ENCODE data around the gene MAT2A. TPM values are rescaled to one million over a fixed set of nuclear protein-coding genes. Genes with fewer than 3 reads are reported as not detected.

MAT2A gene
- polyA plus RNA-seq, 1 donor (not counting 4 experiments of a cell fraction or from before 2014, with no cell fraction given), result 353 TPM

DNA sequence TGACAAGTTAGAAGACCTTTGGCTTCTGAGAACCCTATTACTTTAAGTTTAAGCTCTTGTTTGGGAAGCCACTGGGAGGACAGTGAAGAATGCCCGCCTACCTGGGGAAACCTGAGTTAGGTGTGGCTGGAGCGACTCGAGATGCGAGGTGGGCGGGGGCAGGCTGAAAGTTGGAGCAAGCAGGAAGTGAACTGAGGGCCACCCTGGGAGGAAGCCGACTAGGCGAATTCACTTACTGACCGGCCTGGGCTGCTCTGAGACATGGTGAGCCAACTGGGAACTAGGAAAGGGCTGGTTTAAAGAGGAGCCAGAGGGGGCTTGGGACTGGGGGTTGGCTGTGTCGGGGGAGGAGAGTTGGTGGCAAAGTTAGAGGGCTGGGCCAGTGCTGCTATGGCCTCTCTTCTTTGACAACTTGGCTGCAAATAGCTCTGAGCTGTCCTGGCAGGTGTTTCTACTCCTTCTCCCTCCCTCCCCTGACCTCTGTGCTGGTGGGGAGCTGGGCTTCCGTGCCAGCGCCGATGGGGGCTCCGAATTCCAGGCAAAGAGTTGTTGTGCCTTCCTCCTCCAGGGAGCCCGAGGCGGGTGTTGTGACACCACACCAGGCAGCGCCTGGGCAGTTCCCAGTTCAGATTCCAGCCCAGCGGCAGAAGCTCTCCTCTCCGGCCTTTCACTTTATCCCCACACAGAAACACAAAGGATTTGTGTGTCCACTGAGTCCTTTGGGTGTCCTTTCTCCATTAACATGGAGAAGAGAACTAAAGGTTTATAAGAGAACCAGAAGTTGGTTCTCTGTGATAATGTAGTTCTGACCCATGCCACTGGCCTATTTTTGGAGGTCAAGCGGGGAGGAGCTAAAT lies 38.6 kb downstream of the MAT2A start, which contains the start of gene VAMP8:
TSS of gene VAMP8 (plus strand) at position 201 of the 857 bp plus-strand sequence. CDS start at position 262, 61 bp downstream.
- Histone ChIP-seq H3K4me2 (ENCODE audit: control insufficient read depth, extremely low read depth, insufficient read depth, low read depth, low read length) (peak within 1 kb of the TSS; percentile 99), H3K9me3 (ENCODE audit: control insufficient read depth, low read depth, low read length) (no peaks in the 10 kb centered on the region), H3K27ac (ENCODE audit: control insufficient read depth, insufficient read depth, low read length) (peak within 1 kb of the TSS; percentile 64), H3K4me3 (ENCODE audit: control insufficient read depth in 2 of 3, extremely low read depth in 1 of 3, insufficient read depth in 2 of 3, low read depth in 1 of 3, low read length in 3 of 3) (peak within 1 kb of the TSS; percentile 74 to 94 (median 94)), H3K9ac (ENCODE audit: control insufficient read depth, extremely low read depth, insufficient read depth, low read length) (peak within 1 kb of the TSS; percentile 74), H3K79me2 (ENCODE audit: control insufficient read depth, insufficient read depth, low read length) (peaks cover 20% of the 10 kb centered on the region), H4K20me1 (ENCODE audit: control insufficient read depth, extremely low read depth, insufficient read depth, low read length) (no peaks in the 10 kb centered on the region), H3K4me1 (ENCODE audit: control insufficient read depth, extremely low read depth, insufficient read depth, low read length) (peaks cover 23% of the 10 kb centered on the region), H3K9me1 (ENCODE audit: control insufficient read depth, extremely low read depth, insufficient read depth, low read length) (no peaks in the 10 kb centered on the region), H2AFZ (ENCODE audit: control insufficient read depth, low read length) (peak within 1 kb of the TSS; percentile 64), H3K36me3 (ENCODE audit: control insufficient read depth in 2 of 2, extremely low read depth in 1 of 2, insufficient read depth in 2 of 2, low read length in 2 of 2) (peaks cover 15 to 24% of the 10 kb centered on the region in 2 experiments), H3K27me3 (ENCODE audit: control insufficient read depth, extremely low read depth, insufficient read depth, low read length) (no peaks in the 10 kb centered on the region)
- FAIRE-seq (peak; percentile 66), DNase-seq (ENCODE audit: low read depth, low spot score) (peak; percentile 62)
- TF ChIP-seq, protein P1, sequence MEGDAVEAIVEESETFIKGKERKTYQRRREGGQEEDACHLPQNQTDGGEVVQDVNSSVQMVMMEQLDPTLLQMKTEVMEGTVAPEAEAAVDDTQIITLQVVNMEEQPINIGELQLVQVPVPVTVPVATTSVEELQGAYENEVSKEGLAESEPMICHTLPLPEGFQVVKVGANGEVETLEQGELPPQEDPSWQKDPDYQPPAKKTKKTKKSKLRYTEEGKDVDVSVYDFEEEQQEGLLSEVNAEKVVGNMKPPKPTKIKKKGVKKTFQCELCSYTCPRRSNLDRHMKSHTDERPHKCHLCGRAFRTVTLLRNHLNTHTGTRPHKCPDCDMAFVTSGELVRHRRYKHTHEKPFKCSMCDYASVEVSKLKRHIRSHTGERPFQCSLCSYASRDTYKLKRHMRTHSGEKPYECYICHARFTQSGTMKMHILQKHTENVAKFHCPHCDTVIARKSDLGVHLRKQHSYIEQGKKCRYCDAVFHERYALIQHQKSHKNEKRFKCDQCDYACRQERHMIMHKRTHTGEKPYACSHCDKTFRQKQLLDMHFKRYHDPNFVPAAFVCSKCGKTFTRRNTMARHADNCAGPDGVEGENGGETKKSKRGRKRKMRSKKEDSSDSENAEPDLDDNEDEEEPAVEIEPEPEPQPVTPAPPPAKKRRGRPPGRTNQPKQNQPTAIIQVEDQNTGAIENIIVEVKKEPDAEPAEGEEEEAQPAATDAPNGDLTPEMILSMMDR (optimal IDR thresholded peaks at IDR 0.05 in 1 of 3, IDR thresholded peaks at IDR 0.05 in 1 of 3, conservative IDR thresholded peaks at IDR 0.05 in 1 of 3; ENCODE audit: extremely low read depth in 1 of 3, insufficient read depth in 2 of 3, low read length in 3 of 3), result no peak
- TF ChIP-seq EZH2 (IDR thresholded peaks at IDR 0.05; ENCODE audit: low read length), result no peak
- dilution Hi-C loops (cut with MboI; ENCODE audit: extremely low pct_ligation_motif_present, low sequenced_read_pairs), result no loop called here

DNA sequence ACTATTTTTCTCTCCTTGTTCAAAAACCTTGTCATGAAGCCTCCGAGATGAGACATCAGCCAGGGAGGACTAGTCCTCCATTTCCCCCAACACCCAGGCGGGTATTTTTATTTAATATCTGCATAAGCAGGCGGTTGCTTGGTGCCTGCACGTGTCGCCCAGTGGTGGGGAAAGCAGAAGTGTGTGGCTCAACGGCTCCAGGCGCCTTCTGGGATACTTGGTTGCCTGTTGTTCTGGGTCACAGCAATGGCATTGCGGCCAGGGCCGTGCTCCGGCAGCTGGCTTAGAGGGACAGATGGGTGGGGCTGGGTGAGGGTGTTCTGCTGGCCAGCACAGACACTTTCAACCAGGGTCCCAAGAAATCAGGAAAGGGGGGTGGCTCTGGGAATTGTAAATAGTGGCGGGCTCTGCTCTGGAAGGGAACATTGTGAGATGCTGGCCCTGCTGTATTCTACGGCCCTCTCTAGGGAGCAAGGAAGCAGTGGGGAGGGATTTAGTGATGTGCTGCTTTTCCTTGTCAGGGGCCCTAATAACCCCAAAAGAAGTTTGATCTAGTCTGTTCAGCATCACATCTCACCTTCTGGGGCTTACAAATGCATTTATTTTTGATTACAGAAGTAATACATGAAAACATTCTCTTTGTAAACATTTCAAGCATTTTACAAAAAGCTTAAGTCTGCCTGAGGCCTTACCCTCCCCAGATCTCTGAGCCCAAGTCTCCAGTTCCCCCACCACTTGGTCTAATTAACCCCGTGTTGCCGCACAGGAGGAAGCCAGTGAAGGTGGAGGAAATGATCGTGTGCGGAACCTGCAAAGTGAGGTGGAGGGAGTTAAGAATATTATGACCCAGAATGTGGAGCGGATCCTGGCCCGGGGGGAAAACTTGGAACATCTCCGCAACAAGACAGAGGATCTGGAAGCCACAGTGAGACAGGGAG lies 39.5 kb downstream of the MAT2A start:
- H2AFZ ChIP-seq (ENCODE audit: control insufficient read depth, low read length), result peak overlapping the region; percentile 64
- peak overlapping the region; percentile 99 for H3K4me2 ChIP-seq (ENCODE audit: control insufficient read depth, extremely low read depth, insufficient read depth, low read depth, low read length)
- TF ChIP-seq EZH2 (IDR thresholded peaks at IDR 0.05; ENCODE audit: low read length), result no peak
- TF ChIP-seq, protein P1 (optimal IDR thresholded peaks at IDR 0.05 in 1 of 3, IDR thresholded peaks at IDR 0.05 in 1 of 3, conservative IDR thresholded peaks at IDR 0.05 in 1 of 3; ENCODE audit: extremely low read depth in 1 of 3, insufficient read depth in 2 of 3, low read length in 3 of 3), result no peak
- H3K79me2 ChIP-seq (ENCODE audit: control insufficient read depth, insufficient read depth, low read length), result peaks cover 20% of the 10 kb centered on the region
- peak overlapping the region; percentile 74 for H3K9ac ChIP-seq (ENCODE audit: control insufficient read depth, extremely low read depth, insufficient read depth, low read length)
- H3K36me3 ChIP-seq (ENCODE audit: control insufficient read depth in 2 of 2, extremely low read depth in 1 of 2, insufficient read depth in 2 of 2, low read length in 2 of 2), result peaks cover 15 to 24% of the 10 kb centered on the region in 2 experiments
- no peak for FAIRE-seq
- no peaks in the 10 kb centered on the region for H3K9me1 ChIP-seq (ENCODE audit: control insufficient read depth, extremely low read depth, insufficient read depth, low read length)
- no peaks in the 10 kb centered on the region for H3K27me3 ChIP-seq (ENCODE audit: control insufficient read depth, extremely low read depth, insufficient read depth, low read length)
- H3K4me3 ChIP-seq (ENCODE audit: control insufficient read depth in 2 of 3, extremely low read depth in 1 of 3, insufficient read depth in 2 of 3, low read depth in 1 of 3, low read length in 3 of 3), result peak overlapping the region; percentile 74 to 94 (median 94)
- peak overlapping the region; percentile 64 for H3K27ac ChIP-seq (ENCODE audit: control insufficient read depth, insufficient read depth, low read length)
- dilution Hi-C loops (cut with MboI; ENCODE audit: extremely low pct_ligation_motif_present, low sequenced_read_pairs), result no loop called here
- H4K20me1 ChIP-seq (ENCODE audit: control insufficient read depth, extremely low read depth, insufficient read depth, low read length), result no peaks in the 10 kb centered on the region
- H3K9me3 ChIP-seq (ENCODE audit: control insufficient read depth, low read depth, low read length), result no peaks in the 10 kb centered on the region
- no peak for DNase-seq (ENCODE audit: low read depth, low spot score)
- H3K4me1 ChIP-seq (ENCODE audit: control insufficient read depth, extremely low read depth, insufficient read depth, low read length), result peaks cover 23% of the 10 kb centered on the region
